KMS-11 (cell line): ENCODE data around the gene ZP2.

Experiments
- H2AFZ ChIP-seq: fragments of 200-600 bp; sonication (generic); 2 replicates; pipeline ENCODE4 v1.6.1; 2016; ENCODE audit warnings: antibody characterized with exemption, mixed run types, low read depth
- H3K27ac ChIP-seq: fragments of 200-600 bp; sonication (generic); 2 replicates; pipeline ENCODE4 v1.6.1; 2016; ENCODE audit warnings: mild to moderate bottlenecking, mixed run types
- H3K27me3 ChIP-seq: fragments of 200-600 bp; sonication (generic); 2 replicates; pipeline ENCODE4 v1.6.1; 2017; ENCODE audit warnings: mild to moderate bottlenecking, low read depth, mixed run types, moderate library complexity; ENCODE audit not compliant: insufficient read depth
- H3K36me3 ChIP-seq: fragments of 200-600 bp; sonication (generic); 2 replicates; pipeline ENCODE4 v1.6.1; 2017; ENCODE audit warnings: mild to moderate bottlenecking, mixed run types; ENCODE audit not compliant: insufficient read depth
- H3K4me1 ChIP-seq: fragments of 200-600 bp; sonication (generic); 2 replicates; pipeline ENCODE4 v1.6.1; 2016; ENCODE audit warnings: mild to moderate bottlenecking, low read depth, mixed run types; ENCODE audit not compliant: poor library complexity, severe bottlenecking
- H3K4me2 ChIP-seq: fragments of 200-600 bp; sonication (generic); 2 replicates; pipeline ENCODE4 v1.7.0; 2016; ENCODE audit warnings: mild to moderate bottlenecking, mixed run types
- H3K4me3 ChIP-seq: fragments of 200-600 bp; sonication (generic); IDR thresholded peaks from 2 replicates; pipeline ENCODE4 v1.6.1; 2017; ENCODE audit warnings: low read depth, low read length, mixed read lengths; ENCODE audit not compliant: insufficient read depth
- H3K79me2 ChIP-seq: fragments of 200-600 bp; sonication (generic); 2 replicates; pipeline ENCODE4 v1.6.1; 2016; ENCODE audit warnings: low read depth, mixed run types; ENCODE audit not compliant: insufficient read depth
- H3K9ac ChIP-seq: fragments of 200-600 bp; sonication (generic); 2 replicates; pipeline ENCODE4 v1.6.1; 2016; ENCODE audit warnings: mild to moderate bottlenecking, mixed run types
- H4K20me1 ChIP-seq: fragments of 200-600 bp; sonication (generic); 2 replicates; pipeline ENCODE4 v1.6.1; 2016; ENCODE audit warnings: mild to moderate bottlenecking, mixed run types; ENCODE audit not compliant: insufficient read depth
- CTCF ChIP-seq: fragments of 200-600 bp; sonication (generic); conservative IDR thresholded peaks from 2 replicates; pipeline ENCODE4 v1.6.1; 2017; ENCODE audit warnings: low read depth, mild to moderate bottlenecking, antibody characterized with exemption, low read length, moderate library complexity, mixed read lengths

The ZP2 gene

GRCh38 chr16:21162661-21163151, 48.7 kb downstream of the ZP2 start:
- Histone ChIP-seq H3K27me3 (no peaks in the 10 kb centered on the region), H4K20me1 (no peaks in the 10 kb centered on the region), H3K79me2 (no peaks in the 10 kb centered on the region), H3K27ac (no peak overlapping the region), H3K4me3 (no peak overlapping the region), H3K4me2 (no peak overlapping the region), H3K4me1 (peaks cover 5% of the 10 kb centered on the region), H3K9ac (no peak overlapping the region), H3K36me3 (no peaks in the 10 kb centered on the region), H2AFZ (no peak overlapping the region)
- TF ChIP-seq CTCF: no peak

- no peak overlapping the region for H2AFZ ChIP-seq
- H3K27ac ChIP-seq: no peak overlapping the region
- H3K27me3 ChIP-seq: no peaks in the 10 kb centered on the region
- peaks cover 7% of the 10 kb centered on the region for H3K4me1 ChIP-seq
- no peak overlapping the region for H3K4me3 ChIP-seq
- no peaks in the 10 kb centered on the region for H3K36me3 ChIP-seq
- H4K20me1 ChIP-seq: no peaks in the 10 kb centered on the region
- TF ChIP-seq CTCF: no peak
- no peaks in the 10 kb centered on the region for H3K79me2 ChIP-seq
- H3K9ac ChIP-seq: no peak overlapping the region
- no peak overlapping the region for H3K4me2 ChIP-seq
These were observed 50.2 kb downstream of the ZP2 start for GRCh38 chr16:21161211-21161610.

- Histone ChIP-seq H3K36me3 (no peaks in the 10 kb centered on the region), H3K79me2 (no peaks in the 10 kb centered on the region), H3K4me1 (peaks cover 7% of the 10 kb centered on the region), H4K20me1 (no peaks in the 10 kb centered on the region), H2AFZ (no peak overlapping the region), H3K4me2 (no peak overlapping the region), H3K27me3 (no peaks in the 10 kb centered on the region), H3K27ac (no peak overlapping the region), H3K4me3 (no peak overlapping the region), H3K9ac (no peak overlapping the region)
- no peak for TF ChIP-seq CTCF
These were observed 51.1 kb downstream of the ZP2 start for GRCh38 chr16:21160276-21160675.

GRCh38 chr16:21159281-21159951, 52.0 kb downstream of the ZP2 start:
- H3K36me3 ChIP-seq: no peaks in the 10 kb centered on the region
- H3K4me1 ChIP-seq: peaks cover 7% of the 10 kb centered on the region
- H3K4me3 ChIP-seq: no peak overlapping the region
- H3K79me2 ChIP-seq: no peaks in the 10 kb centered on the region
- no peak for TF ChIP-seq CTCF
- no peaks in the 10 kb centered on the region for H3K27me3 ChIP-seq
- H3K27ac ChIP-seq: no peak overlapping the region
- H2AFZ ChIP-seq: peak overlapping the region; percentile 100; the same call in 1 of the 2 replicates
- H4K20me1 ChIP-seq: no peaks in the 10 kb centered on the region
- H3K9ac ChIP-seq: no peak overlapping the region
- peak overlapping the region; percentile 91; the same call in 1 of the 2 replicates for H3K4me2 ChIP-seq
